ENCODE results near the gene KCNN4.
"Not testable (repeated sequence)": the region's sequence is repeated elsewhere in the genome, so short reads cannot be mapped to it uniquely, and the experiment has no call there.

Gene KCNN4

DNA sequence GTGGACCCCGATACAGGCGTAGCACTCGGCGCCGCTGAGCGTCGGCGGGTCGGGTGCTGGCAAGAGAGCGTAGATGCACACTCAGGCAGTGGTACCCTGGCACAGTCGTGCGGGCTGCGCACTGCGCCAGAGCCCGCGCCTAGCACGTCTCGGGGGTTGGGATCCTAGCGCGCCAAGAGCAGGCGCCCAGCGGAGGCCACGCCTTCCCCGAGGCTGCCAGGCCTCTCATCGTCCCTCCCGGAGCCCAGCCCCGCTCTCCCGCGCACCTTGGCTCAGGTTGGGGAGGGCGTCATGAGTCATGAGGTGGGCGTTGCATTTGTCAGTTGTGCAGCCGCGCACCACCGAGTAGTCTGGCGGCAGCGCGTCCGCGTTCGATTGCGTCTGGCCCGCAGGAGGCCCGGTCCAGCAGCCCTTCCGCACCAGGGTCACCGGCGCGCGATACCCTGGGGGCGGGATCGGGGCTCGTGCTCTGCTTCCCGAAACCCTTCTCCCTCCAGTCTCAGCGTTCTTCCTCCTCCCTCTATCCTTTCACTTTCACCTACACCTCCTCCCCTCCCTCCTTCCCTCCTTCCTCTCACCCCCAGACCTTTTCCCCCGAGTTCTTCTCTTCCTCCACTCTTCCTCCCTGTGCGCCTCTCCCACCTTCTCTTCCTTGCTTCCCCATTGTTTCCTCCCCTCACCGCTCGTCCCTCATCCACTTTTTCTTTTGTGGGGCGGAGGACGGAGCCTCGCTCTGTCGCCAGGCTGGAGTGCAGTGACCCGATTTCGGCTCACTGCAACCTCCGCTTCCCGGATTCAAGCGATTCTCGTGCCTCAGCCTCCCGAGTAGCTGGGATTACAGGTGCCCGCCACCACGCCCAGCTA is 18.0 kb upstream of the KCNN4 start:
- DNase-seq, result peak; percentile 85

DNA sequence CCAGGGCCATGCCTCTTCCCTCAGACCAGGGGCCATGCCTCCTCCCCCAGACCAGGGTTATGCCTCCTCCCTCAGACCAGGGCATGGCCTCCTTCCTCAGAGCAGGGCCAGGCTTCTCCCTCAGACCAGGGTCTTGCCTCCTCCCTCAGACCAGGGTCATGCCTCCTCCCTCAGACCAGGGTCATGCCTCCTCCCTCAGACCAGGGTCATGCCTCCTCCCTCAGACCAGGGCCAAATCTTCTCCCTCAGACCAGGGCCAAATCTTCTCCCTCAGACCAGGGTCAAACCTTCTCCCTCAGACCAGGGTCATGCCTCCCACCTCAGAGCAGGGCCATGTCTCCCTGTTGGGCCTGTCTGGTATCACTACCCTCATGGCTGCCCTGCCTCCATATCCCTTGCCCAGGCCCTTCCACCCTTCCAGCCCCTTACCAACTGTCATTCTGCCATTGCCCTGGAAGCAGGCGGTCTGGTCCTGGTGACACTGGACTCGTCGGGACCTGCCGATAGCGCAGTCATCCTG is 17.3 kb upstream of the KCNN4 start:
- no peak for DNase-seq

DNA sequence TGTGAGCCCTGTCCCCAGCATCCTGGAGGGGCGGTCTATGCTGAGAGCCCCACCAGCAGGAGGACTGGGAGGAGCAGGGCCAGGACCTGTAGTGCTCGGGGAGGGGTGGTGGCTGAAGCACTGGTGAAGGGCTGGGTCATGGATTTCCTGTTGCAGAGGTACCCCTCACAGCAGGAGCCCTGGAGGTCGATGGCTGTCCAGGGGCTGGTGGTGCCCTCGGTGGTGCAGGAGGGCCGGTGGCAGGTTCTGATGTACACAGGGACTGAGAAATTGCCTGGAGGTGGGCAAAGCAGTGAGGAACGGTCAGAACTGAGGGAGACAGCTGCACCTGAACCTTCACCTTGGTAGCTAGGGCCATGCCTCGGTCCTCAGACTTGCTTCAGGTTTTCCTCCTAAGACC is 16.8 kb upstream of the KCNN4 start:
- DNase-seq, result no peak

DNA sequence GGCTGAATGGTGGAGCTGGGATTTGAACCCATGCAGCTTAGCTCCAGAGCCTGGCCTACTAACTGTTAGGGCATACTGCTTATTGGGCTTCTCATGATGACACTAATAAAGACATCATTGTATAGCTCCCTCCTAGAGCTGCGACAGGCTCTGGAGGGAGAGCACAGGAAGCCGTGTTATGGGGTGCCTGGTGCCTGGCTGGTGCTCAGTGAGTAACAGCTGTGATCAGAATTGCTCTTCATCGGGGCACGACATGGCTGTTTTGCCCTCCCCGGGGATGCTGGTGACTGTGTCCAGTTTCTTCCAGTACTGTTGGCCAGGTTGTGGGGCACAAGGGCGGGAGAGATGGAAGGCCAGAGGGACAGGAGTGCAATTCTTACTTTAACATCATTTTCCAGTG is 16.3 kb upstream of the KCNN4 start:
- no peak for DNase-seq

DNA sequence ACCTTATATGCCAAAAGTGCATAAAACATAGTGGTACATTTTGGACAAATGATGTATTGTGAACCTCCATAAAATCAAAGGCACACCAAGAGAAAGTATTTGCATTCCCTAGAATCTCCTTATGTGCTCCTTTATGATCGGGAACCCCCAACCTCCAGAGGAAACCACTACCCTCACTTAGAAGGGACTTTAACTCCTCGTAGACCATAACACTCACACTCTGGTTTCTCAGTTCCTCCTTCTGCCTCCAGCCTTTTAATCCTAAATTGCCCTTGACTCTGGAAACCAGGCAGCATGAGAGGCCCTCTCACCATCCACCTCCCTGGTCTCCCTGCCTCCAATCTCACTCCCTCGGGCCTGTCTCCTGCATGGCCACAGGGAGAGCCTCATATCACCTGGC is 9.8 kb upstream of the KCNN4 start:
- no peak for DNase-seq

DNA sequence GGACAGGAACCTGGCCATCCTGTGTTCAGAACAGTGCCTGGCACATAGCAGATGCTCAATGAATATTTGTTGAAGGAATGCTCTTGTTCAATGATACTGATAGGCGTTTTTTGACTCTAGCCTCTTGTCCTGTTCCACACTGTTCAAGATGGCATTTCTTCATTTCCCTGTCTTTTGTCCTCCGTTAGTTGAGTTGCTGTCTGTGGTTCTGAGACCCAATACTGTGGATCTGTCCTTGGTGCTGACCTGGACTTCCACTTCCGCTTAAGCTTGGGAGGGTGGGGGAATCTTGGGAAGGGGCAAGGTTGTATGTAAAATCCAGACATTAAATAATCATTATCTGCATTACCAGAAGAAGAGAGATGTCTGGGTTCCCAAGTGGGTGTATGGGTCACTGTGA is 8.3 kb upstream of the KCNN4 start:
- DNase-seq, result no peak

DNA sequence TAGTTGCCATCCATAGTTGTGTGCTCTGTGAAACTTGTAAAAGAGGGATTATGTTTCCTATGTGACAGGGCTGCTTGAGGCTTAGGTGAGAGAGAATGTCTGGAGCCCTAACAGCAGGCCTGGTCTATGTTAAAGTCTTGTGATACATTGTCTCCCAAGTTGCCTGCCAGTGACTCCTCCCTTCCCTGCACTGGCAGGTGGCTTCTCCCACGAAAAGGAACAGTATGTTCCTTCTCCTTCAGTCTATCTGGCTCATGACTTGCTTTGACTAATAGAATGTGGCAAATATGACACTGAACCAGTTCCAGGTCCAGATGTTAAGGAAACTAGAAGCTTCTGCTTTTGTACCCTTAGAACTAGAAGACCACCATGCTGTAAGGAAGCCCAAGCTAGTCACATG is 5.9 kb upstream of the KCNN4 start:
- no peak for DNase-seq

GRCh38 chr19:43784981-43785808 is 4.4 kb upstream of the KCNN4 start:
- DNase-seq, result peak; percentile 68

GRCh38 chr19:43784241-43784980 is 3.6 kb upstream of the KCNN4 start:
- no peak for DNase-seq

DNA sequence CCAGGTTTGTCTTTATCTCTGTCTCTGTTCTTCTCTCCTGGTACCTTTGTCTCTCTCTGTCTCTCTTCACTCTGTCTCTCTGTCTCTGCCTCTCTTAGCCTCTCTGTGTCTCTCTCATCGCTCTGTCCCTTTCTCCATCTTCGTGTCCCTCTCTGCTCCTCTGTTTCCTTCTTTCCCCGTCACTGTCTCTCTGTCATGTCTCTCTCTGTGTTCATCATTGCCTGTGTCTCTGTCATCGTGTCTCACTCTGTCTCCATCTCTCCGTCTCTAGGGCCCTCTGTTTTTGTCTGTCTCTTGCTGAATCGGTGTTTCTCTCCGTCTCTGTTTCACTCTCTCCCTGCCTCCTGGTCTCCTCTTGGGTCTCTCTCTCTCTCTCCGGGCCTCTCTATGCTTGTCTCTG is 2.9 kb upstream of the KCNN4 start:
- DNase-seq, result no peak

DNA sequence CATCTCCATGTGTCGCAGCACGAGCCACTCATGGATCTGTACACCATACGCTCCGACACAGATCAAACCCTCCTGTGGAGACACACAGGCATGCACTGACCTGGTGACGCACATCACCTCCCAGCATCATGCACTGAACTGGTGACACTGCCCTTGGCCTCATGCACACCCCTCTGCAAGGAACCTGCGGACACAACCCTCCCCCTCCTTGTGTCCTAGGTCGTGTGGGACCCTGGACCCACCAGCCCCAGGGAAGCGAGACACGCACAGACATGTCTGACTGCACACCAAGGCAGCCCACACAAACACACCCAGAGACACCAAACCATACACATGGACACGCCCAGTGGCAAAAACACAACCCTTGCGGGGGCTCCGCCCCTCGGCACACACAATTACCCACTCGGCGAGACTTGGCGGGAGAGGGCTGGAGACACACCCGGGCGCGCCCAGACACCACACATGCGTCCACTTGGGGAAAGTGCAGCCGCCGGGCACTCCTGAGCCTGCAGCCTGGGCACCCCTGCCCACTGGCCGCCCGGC is 2.0 kb upstream of the KCNN4 start:
- no peak for DNase-seq

GRCh38 chr19:43782311-43782660 is 1.5 kb upstream of the KCNN4 start:
- no peak for DNase-seq

- DNase-seq, result no peak
Measured at GRCh38 chr19:43781630-43782310, 997 bp upstream of the KCNN4 start.

GRCh38 chr19:43779820-43780219 is 953 bp downstream of the KCNN4 start:
- no peak for DNase-seq

DNA sequence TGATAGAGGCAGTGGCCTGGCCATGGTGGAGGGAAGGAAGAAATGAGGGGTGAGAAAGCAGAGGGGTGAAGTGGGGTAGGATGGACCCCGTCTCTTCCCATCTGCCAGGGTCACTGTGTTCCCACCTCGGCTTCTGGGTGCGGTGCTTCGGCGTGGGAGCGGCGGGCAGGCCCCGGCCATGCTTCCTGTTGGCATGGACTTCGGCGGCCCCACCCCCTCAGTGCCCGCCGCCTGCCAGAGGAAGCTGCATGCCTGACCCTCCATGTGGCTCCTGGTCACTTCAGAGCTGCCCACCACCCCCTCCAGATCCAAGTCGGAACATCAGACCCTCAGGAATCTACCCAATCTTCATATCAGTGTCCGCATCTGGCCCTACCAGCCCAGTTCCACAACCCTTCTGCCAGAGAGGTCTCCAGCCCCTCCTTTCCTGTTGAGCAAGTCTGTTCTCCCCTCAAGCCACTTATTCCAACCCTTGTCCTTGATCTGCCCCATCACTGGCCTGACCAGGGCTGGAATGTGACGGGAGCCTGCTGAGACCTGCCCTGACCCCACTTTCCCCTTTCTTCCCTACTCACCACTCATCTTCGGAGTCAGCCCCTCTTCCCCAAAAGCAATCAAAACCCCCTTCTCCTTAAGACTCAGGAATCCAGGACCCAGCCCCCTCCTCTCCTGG is 1.5 kb downstream of the KCNN4 start:
- DNase-seq, result no peak

- peak; percentile 95 for DNase-seq
Measured at GRCh38 chr19:43778651-43779050, 2.1 kb downstream of the KCNN4 start.

DNA sequence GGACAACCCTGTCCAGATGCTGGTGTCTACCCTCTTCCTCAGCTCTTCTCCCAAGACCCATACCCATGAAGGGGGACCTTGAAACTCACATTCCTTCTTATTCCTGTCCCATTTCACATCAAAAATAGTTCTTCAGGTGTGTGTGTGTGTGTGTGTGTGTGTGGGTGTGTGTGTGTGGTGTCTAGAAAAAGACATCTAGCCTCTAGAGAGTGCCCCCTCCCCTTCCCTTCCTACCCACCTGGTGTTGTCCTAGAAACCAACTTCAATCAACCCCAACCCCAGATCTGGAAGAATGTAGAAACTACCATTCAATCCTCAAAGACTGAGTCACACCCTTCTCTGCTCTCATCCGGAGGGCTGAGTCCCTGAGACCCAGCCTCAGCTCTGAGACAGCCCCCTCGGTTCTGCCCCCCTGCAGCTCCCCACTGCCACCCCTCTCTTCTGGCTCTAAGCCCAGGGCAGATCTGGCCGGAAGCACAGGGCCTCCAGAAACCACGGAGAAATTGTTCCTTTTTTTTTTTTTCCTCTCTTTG is 3.5 kb downstream of the KCNN4 start:
- no peak for DNase-seq

- DNase-seq, result no peak
Measured at GRCh38 chr19:43776286-43776685, 4.5 kb downstream of the KCNN4 start.

- DNase-seq, result no peak
Measured at GRCh38 chr19:43775299-43775890, 5.4 kb downstream of the KCNN4 start.

- not testable (repeated sequence) for DNase-seq
Measured at GRCh38 chr19:43774940-43775258, 5.9 kb downstream of the KCNN4 start.

All from NCI-H2029 (cell line).